Suprapubic skin (tissue), 4 donors: ENCODE data around the gene TEAD1.

ENCODE experiments used
- POLR2A ChIP-seq, 2 donors: fragments of 450-650 bp; IDR thresholded peaks; one replicate each; pipeline ENCODE4 v1.6.1; 2017; ENCODE audit warnings: antibody characterized with exemption in 2 of 2, mild to moderate bottlenecking in 2 of 2, moderate library complexity in 2 of 2
- POLR2AphosphoS5 ChIP-seq, 3 donors: sonication (generic); formaldehyde crosslinking; IDR thresholded peaks; one replicate each; pipeline ENCODE4 v1.6.1; 2017; ENCODE audit warnings: antibody characterized with exemption in 3 of 3

DNA sequence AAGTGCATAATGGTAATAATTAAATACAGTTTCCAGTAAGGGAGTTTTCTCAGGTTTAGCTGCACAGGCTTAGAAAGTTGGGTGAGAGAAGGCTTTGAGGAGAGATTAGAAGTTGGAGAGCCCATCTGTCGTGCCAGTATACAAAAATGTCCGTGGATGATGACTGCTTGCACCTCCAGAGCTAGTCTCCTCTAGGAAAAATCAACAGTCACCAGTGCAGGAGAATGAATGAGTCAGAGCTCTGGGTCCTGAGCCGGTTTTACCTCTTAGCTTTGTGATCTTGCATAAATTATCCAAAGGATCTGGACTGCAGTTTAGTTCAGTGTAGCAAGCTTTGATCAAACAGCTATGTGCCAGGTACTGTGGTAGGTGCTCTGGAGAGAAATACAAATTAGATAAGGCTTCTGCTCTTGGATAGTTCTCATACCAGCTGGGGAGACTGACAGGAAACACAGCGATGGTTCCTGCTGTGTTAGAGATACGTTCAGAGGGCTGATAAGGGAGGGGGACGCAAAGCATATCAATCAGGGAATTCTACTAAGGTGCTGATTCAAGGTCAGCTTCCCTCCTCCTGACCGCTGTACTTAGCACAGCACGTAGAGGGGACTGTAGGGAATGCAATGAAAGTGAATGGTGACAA lies 125.9 kb downstream of the TEAD1 start:
- TF ChIP-seq POLR2AphosphoS5 (IDR thresholded peaks at IDR 0.05) (no peak), POLR2A (IDR thresholded peaks at IDR 0.05) (no peak)
